A172 (cell line): ENCODE data around the gene CD276. TPM values are rescaled to one million over a fixed set of nuclear protein-coding genes. Genes with fewer than 3 reads are reported as not detected.
"Not testable (repeated sequence)": the region's sequence is repeated elsewhere in the genome, so short reads cannot be mapped to it uniquely, and the experiment has no call there.

Source experiments
- DNase-seq: peaks from one replicate; pipeline ENCODE4 v3.0.0-alpha.2; 2015; ENCODE audit warnings: low spot score
- total RNA-seq: library from RNA; depleted of rRNA; stranded (reverse); fragments of >200 nt; shearing (Covaris generic); gene quantifications from 2 replicates; pipeline ENCODE4 v1.2.3, GENCODE V29; 2014; rRNA removed

Gene CD276
- total RNA-seq = 121 and 158 TPM in 2 replicates

DNA sequence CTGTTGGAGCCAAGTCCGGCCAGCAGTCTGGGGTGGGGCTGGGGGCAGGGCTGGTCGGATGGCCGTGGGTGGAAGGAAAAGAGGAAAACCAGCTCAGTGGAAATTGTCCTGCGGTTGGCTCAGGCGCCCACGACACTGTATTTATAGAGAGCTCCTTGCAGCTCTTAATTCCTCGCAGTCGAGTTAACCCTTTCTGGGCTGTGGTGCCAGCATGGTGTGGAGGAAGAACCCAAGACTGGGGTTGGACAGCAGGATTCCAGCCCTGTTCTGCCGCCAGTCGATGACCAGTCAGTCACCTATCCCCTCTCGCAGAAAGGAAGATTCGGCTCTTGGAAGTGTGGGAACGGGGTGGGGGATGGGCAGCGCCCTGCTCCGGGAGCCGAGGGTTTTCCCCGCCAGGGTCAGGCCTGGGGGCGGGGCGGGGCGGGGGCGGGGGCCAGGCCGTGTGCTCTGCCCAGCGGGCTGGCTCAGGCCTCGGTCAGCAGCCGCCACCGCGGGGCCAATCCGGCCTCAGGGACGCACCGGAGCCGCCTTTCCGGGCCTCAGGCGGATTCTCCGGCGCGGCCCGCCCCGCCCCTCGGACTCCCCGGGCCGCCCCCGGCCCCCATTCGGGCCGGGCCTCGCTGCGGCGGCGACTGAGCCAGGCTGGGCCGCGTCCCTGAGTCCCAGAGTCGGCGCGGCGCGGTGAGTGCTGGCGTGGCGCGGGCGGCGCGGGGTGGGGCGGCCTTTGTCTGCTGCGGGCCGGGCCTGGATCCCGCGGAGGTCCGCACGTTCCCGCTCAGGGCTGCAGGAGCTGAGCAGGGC, at the start of gene CD276:
CD276 (plus strand) TSS at position 607 of the 804 bp plus-strand sequence. CDS start 15,257 bp downstream, outside the sequence.
- peak; percentile 69 for DNase-seq

GRCh38 chr15:73637527-73637926, 46.7 kb upstream of the CD276 start:
- no peak for DNase-seq

- DNase-seq = not testable (repeated sequence)
Observed at GRCh38 chr15:73639464-73639863, 44.7 kb upstream of the CD276 start.

GRCh38 chr15:73647259-73648013, 36.7 kb upstream of the CD276 start:
- no peak for DNase-seq

DNA sequence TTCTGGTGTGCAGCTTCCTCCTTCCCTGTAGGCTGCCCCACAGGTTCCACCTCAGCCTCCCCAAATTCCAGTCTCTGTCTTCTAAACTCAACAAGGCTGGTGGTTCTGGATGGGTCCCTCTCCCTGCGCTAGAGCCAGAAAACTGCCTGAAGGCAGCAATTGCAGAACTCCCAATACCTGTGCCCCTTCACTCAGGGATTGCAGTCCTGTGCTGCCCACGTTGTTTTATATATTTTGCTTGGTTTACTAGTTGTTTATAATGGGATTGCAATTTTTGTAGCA, 36.2 kb upstream of the CD276 start:
- no peak for DNase-seq

GRCh38 chr15:73650416-73651126, 33.6 kb upstream of the CD276 start:
- peak; percentile 11 for DNase-seq

DNA sequence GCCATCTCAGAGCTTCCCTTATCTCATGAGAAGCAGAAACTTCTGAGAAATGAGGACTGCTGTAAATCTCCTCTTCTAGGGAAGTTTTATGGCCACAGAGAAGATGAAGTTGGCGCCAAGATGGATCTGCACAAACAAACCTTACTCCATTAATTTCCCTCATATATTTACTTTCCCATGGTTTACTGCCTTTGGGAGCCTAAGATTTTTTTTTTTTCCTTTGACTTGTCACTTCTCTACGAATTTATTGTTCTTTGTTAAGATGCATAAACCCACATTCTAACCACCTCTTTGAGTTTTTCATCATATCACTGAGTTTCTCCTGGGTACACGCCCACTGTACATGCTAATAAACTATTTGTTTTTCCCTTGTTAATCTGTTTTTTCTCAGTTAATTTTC, 29.5 kb upstream of the CD276 start:
- DNase-seq = no peak

DNA sequence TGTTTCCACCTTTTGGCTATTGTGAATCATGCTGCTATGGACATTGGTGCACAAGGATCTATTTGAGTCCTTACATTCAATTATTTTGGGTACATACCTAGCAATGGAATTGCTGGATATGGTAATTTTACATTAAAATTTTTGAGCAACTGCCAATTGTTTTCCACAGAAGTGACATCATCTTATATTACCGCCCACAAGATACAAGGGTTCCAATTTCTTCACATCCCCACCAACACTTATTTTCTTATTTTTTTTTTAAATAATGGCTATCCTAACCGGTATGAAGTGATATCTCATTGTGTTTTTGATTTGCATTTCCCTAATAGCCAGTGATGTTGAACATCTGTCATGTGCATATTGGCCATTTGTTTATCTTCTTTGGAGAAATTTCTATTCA, 28.5 kb upstream of the CD276 start:
- DNase-seq = no peak

DNA sequence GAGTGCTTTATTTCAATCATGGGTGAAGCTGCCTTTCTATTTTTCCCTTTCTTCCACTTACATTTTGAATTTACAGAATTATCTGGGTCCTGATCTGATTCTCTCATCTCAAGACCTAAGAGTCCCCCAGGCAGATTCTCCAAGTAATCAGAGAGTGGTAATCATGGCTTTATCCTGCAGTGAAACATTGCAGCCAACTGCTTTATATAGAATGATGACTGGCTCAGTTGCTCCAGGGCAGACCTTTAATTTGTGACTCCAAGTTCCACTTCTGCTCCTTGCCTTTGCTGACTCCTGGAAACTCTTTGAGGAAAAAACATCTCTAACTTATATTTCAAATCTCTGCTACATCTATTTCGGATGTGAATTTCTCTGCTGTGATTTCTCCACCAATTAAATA, 25.5 kb upstream of the CD276 start:
- DNase-seq = no peak

- DNase-seq = no peak
Observed at GRCh38 chr15:73660455-73660854, 23.7 kb upstream of the CD276 start.

- DNase-seq = no peak
Observed at GRCh38 chr15:73674587-73674986, 9.6 kb upstream of the CD276 start.

- DNase-seq = peak; percentile 66
Observed at GRCh38 chr15:73677146-73677607, 7.0 kb upstream of the CD276 start.

DNA sequence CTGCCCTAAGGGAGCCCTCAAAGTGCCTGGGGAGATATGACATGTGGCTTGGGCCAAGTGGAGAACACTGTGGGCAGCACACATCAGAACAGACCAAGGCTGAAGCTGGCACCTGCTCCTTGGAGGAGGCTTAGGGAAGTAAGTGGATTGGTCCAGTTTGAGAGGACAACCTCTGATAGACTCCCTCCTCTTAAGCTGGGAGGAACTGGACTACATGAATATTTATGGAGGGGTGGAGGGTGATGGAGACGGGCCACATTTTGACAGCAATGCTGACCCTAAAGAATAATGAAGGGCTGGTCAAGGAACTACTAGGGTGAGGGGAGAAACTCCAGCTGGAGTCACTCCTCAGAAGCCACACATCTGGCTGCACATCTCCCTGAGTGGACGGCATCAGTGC, 6.5 kb upstream of the CD276 start:
- no peak for DNase-seq

GRCh38 chr15:73678498-73678897, 5.7 kb upstream of the CD276 start:
- DNase-seq = no peak

DNA sequence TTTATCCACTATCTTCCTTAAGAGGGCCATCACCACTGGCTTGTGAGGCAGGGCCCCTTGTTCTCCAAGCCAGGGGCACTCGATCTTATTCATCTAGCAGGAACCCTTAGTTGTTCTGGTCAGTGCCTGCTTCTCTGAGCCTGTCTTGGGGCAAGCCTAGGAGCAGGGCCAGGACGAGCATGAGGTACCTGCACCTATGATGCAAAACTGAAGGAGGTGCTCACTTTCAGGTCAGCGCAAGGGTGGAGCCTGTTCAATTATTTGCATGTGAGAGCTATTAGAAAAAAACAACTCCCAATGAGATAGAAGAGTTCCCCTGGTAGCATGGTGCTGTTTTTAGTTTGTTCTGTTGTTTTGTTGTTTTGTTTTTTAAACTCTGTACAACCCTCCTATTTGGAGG, 5.0 kb upstream of the CD276 start:
- DNase-seq = no peak

GRCh38 chr15:73679964-73680363, 4.2 kb upstream of the CD276 start:
- no peak for DNase-seq

DNA sequence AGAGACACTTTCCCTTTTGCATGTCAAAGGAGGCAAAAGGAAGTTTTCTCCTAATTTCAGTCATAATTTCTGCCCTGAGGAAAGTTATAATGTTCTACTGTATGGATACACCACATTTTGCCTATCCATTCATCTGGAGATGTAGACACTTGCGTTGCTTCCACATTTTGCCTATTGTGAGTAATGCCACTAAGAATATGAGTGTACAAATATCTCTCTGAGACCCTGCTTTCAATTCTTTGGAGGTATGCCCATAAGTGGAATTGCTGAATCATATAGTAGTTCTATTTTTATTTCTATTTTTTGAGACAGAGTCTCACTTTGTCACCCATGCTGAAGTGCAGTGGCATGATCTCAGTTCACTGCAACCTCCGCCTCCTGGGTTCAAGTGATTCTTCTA, 3.6 kb upstream of the CD276 start:
- DNase-seq = no peak

DNA sequence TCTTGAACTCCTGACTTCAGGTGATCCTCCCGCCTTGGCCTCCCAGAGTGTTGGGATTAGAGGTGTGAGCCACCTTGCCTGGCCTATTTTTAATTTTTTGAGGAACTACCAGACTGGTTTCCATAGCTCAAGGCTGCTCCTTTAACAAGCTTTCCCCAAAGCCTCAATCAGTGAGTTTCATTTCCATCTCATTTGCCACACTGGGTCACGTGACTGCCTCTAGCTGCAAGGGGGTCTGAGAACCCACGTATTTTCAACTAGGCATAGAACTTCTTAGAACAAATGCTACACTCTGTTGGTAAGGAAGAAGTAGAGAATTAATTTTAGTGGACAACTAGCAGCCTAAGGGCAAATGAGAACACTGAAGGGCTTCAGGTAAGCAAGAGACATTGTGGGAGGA, 3.1 kb upstream of the CD276 start:
- no peak for DNase-seq

- DNase-seq = no peak
Observed at GRCh38 chr15:73681856-73682599, 2.2 kb upstream of the CD276 start.

- DNase-seq = no peak
Observed at GRCh38 chr15:73682600-73683090, 1.5 kb upstream of the CD276 start.

GRCh38 chr15:73683257-73683776, 866 bp upstream of the CD276 start:
- DNase-seq = no peak
